GM23248 (cell line): Measurements from ENCODE around the gene TNFRSF18. TPM values are rescaled to one million over a fixed set of nuclear protein-coding genes. Genes with fewer than 3 reads are reported as not detected.

Experiments used
- DNase-seq: peaks from one replicate; pipeline ENCODE4 v3.0.0-alpha.2; 2015
- H2AFZ ChIP-seq: fragments of 200-600 bp; sonication (generic); 2 replicates; pipeline ENCODE4 v1.6.1; 2016; ENCODE audit warnings: antibody characterized with exemption
- H3F3A ChIP-seq: fragments of 200-600 bp; sonication (generic); 2 replicates; pipeline ENCODE4 v1.6.1; 2016; ENCODE audit warnings: mild to moderate bottlenecking, antibody characterized with exemption, mixed run types; ENCODE audit not compliant: insufficient read depth
- H3K27ac ChIP-seq: fragments of 200-600 bp; sonication (generic); 2 replicates; pipeline ENCODE4 v1.5.1; 2016; ENCODE audit warnings: mild to moderate bottlenecking
- H3K27me3 ChIP-seq: fragments of 200-600 bp; sonication (generic); replicated peaks from 2 replicates; pipeline ENCODE4 v1.6.1; 2016; ENCODE audit warnings: mild to moderate bottlenecking; ENCODE audit not compliant: insufficient read depth
- H3K36me3 ChIP-seq: fragments of 200-600 bp; sonication (generic); 2 replicates; pipeline ENCODE4 v1.6.1; 2016; ENCODE audit warnings: low read depth, mild to moderate bottlenecking
- H3K4me1 ChIP-seq: fragments of 200-600 bp; sonication (generic); 2 replicates; pipeline ENCODE4 v1.6.1; 2016; ENCODE audit warnings: mild to moderate bottlenecking; ENCODE audit not compliant: insufficient read depth
- H3K4me2 ChIP-seq: fragments of 200-600 bp; sonication (generic); one replicate; pipeline ENCODE4 v1.6.1; 2016; ENCODE audit warnings: mild to moderate bottlenecking; ENCODE audit not compliant: unreplicated experiment
- H3K4me3 ChIP-seq: fragments of 200-600 bp; sonication (generic); 2 replicates; pipeline ENCODE4 v1.5.1; 2016; ENCODE audit warnings: mild to moderate bottlenecking
- H3K79me2 ChIP-seq: fragments of 200-600 bp; sonication (generic); 2 replicates; pipeline ENCODE4 v1.6.1; 2016; ENCODE audit warnings: mild to moderate bottlenecking; ENCODE audit not compliant: insufficient read depth
- H3K9ac ChIP-seq: fragments of 200-600 bp; sonication (generic); 2 replicates; pipeline ENCODE4 v1.6.1; 2016; ENCODE audit warnings: mild to moderate bottlenecking
- H3K9me2 ChIP-seq: fragments of 200-600 bp; sonication (generic); 2 replicates; pipeline ENCODE4 v1.6.1; 2016; ENCODE audit warnings: mixed run types, mild to moderate bottlenecking, moderate library complexity; ENCODE audit not compliant: insufficient read depth
- H3K9me3 ChIP-seq: fragments of 200-600 bp; sonication (generic); one replicate; pipeline ENCODE4 v1.6.1; 2017; ENCODE audit warnings: low read depth
- H4K20me1 ChIP-seq: fragments of 200-600 bp; sonication (generic); 2 replicates; pipeline ENCODE4 v1.6.0; 2016; ENCODE audit not compliant: insufficient read depth
- EZH2 ChIP-seq: fragments of 200-600 bp; sonication (generic); IDR thresholded peaks from 2 replicates; pipeline ENCODE4 v1.6.1; 2018; ENCODE audit warnings: antibody characterized with exemption, mild to moderate bottlenecking; ENCODE audit not compliant: insufficient read depth, poor library complexity, severe bottlenecking
- EZH2phosphoT487 ChIP-seq: fragments of 200-600 bp; sonication (generic); IDR thresholded peaks from 2 replicates; pipeline ENCODE4 v1.6.1; 2018; ENCODE audit warnings: antibody characterized with exemption, moderate library complexity, mild to moderate bottlenecking, low read depth; ENCODE audit not compliant: insufficient read depth
- WGBS, 2 experiments: methylation state at CpG; one replicate each; pipeline ENCODE4 v1.1.6; 2015 to 2017; ENCODE audit warnings: low lambda C conversion rate in 2 of 2, low coverage in 1 of 2; ENCODE audit errors: missing lambda C conversion rate in 2 of 2; 5-methylcytosine and 5-hydroxymethylcytosine counted together
- in situ Hi-C: fragments of 300-500 bp; cut with MboI; formaldehyde crosslinking; loops from 2 replicates; pipeline ENCODE4 v1.15.0; 2020
- polyA plus RNA-seq: library from polyadenylated mRNA; unstranded; fragments of >200 nt; fragmentation: Nextera tagmentation; extraction: Ambion mirVana; gene quantifications from 2 replicates; pipeline ENCODE4 v1.2.1, GENCODE V29; 2016
- total RNA-seq: library from RNA; depleted of rRNA; stranded (reverse); fragments of >200 nt; shearing (Covaris generic); gene quantifications from 2 replicates; pipeline ENCODE4 v1.2.3, GENCODE V29; 2014

TNFRSF18 gene
- total and polyA plus RNA-seq, 2 experiments from 2014 or later: not detected

DNA sequence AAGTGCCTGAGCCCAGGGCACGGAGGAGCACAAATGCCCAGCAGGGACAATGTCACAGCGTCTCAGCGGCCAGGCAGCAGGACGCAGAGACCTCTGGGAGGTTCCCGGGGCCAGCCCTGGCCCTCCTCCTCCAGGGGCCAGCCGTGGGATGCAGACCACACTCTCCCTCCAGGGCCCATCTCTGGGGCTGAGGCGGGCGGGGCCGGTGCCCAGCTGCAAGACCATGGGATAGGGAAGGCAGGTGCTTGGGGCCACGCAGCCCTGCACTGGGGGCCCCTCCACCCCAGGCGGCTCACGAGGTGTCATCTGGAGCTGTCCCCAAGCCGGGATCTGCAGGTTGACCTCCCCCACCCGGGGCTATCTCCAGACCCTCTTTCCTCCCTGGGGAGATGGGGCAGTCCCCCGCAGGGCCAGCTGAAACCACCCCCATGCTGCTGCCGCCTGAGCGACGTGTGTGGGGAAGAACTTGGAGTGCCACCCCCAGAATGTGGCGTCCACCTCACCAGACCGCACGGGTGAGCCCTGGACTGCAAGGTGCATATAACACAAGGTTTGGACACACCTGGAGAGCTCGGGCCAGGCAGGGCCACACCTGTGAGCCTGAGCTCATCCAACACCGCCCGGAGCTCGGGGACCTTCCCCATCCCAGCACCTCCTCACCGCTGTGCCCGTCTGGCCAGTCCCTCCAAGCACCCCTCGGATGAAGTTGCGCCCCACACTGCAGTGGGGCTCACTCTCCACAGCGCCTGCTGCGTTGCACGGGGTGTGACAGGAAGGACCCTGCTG, 36.8 kb downstream of the TNFRSF18 start:
- H3K27me3 ChIP-seq: peaks cover 21% of the 10 kb centered on the region
- no peak for TF ChIP-seq EZH2phosphoT487
- TF ChIP-seq EZH2: no peak

DNA sequence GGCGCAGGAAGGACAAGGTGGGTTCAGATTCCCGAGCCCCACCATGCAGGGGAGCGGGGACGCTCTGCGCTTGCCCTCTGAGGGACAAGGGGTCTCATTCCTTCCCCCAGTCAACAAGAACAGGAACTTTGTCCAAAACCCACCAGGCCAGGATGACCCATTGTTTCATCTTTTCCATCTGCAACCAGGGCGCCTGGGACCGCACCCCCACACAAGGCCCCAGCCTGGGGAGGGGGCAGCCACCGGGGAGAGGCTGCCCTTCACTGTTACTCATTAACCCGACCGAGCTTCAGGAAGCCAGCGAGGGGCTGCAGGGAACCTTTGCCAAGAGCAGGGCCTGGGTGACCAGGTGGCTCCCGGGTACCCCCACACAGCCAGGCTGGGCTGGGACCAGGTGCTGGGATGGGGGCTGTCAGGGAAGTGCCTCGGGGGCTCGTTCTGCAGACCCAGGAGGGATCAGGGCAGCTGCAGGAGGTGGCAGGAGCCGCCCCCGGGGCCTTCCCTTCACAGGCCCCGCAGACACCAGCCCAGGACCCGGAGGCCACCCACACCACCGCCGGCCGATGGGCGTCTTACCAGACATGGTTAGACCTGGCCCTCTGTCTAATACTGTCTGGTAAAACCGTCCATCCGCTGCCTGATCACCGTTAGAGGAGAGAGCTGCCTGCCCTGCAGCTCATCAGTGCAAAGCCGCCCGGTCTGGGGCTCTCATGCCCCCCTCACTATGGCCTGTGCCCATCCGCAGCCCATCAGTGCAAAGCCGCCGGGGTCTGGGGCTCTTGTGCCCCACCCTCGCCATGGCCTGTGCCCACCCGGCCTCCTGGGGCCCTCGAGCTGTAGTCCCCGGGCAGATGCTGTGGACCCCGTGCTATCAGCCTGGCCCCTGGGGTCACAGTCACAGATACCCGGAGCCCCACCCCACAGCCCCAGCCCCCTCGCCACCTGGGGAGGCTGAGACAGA, 37.7 kb downstream of the TNFRSF18 start:
- in situ Hi-C loops: no loop called here

More for the DNA sequence above, 36.8 kb downstream of the TNFRSF18 start:
- Histone ChIP-seq H3K4me1 (no peaks in the 10 kb centered on the region), H3K36me3 (no peaks in the 10 kb centered on the region), H3K27ac (no peak overlapping the region), H3K9ac (no peak overlapping the region), H4K20me1 (no peaks in the 10 kb centered on the region), H3K4me2 (no peak overlapping the region), H3K4me3 (no peak overlapping the region), H3K9me2 (no peaks in the 10 kb centered on the region), H3F3A (no peaks in the 10 kb centered on the region), H3K9me3 (no peaks in the 10 kb centered on the region), H2AFZ (no peak overlapping the region), H3K79me2 (no peaks in the 10 kb centered on the region)
- WGBS, 2 experiments: 37 to 47% methylated on average over 29 to 32 of the region's 32 CpGs
- no peak for DNase-seq
- in situ Hi-C loops: no loop called here

DNA sequence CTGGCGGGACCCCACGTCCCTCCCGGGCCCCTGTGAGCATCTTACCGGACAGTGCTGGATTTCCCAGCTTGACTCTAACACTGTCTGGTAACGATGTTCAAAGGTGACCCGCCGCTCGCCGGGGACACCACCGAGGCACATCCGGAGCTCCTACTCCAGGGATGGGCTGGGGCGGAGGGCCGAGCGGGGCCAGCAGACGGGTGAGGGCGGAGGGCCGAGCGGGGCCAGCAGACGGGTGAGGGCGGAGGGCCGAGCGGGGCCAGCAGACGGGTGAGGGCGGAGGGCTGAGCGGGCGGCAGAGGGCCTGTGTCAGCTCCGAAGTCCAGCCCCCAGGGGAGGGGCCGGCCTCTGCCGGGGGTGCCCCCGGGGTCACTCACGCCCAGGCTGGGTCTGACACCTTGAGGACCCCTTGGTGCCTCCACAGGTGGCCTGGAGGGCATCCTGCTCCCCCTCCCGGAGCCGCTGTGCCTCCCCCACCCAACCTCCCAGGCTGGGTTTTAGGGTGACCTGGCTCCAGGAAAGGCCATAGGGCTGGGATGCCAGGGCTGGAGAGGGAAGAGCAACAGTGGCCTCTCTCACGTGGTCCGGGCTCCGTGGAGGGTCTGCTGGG, 38.4 kb downstream of the TNFRSF18 start:
- no peak overlapping the region for H3K9ac ChIP-seq
- no peaks in the 10 kb centered on the region for H3K79me2 ChIP-seq
- H3K4me2 ChIP-seq: no peak overlapping the region
- 66 to 75% methylated on average over 14 to 28 of the region's 36 CpGs for WGBS, 2 experiments
- in situ Hi-C loops: no loop called here
- H3F3A ChIP-seq: no peaks in the 10 kb centered on the region
- no peaks in the 10 kb centered on the region for H4K20me1 ChIP-seq
- H3K4me1 ChIP-seq: no peaks in the 10 kb centered on the region
- no peak for TF ChIP-seq EZH2
- no peak for TF ChIP-seq EZH2phosphoT487
- no peaks in the 10 kb centered on the region for H3K9me2 ChIP-seq
- no peaks in the 10 kb centered on the region for H3K9me3 ChIP-seq
- H3K4me3 ChIP-seq: no peak overlapping the region
- no peaks in the 10 kb centered on the region for H3K36me3 ChIP-seq
- no peak overlapping the region for H3K27ac ChIP-seq
- H2AFZ ChIP-seq: no peak overlapping the region
- peaks cover 18% of the 10 kb centered on the region for H3K27me3 ChIP-seq
- DNase-seq: no peak

More for the DNA sequence above, 37.7 kb downstream of the TNFRSF18 start:
- Histone ChIP-seq H3F3A (no peaks in the 10 kb centered on the region), H3K4me3 (no peak overlapping the region), H4K20me1 (no peaks in the 10 kb centered on the region), H3K9ac (no peak overlapping the region), H2AFZ (no peak overlapping the region), H3K79me2 (no peaks in the 10 kb centered on the region), H3K36me3 (no peaks in the 10 kb centered on the region), H3K9me2 (no peaks in the 10 kb centered on the region), H3K4me1 (no peaks in the 10 kb centered on the region), H3K9me3 (no peaks in the 10 kb centered on the region), H3K27ac (no peak overlapping the region), H3K27me3 (peaks cover 23% of the 10 kb centered on the region), H3K4me2 (no peak overlapping the region)
- WGBS, 2 experiments: 43 to 48% methylated on average over 36 of the region's 37 CpGs
- no peak for DNase-seq
- TF ChIP-seq EZH2: no peak
- TF ChIP-seq EZH2phosphoT487: no peak

DNA sequence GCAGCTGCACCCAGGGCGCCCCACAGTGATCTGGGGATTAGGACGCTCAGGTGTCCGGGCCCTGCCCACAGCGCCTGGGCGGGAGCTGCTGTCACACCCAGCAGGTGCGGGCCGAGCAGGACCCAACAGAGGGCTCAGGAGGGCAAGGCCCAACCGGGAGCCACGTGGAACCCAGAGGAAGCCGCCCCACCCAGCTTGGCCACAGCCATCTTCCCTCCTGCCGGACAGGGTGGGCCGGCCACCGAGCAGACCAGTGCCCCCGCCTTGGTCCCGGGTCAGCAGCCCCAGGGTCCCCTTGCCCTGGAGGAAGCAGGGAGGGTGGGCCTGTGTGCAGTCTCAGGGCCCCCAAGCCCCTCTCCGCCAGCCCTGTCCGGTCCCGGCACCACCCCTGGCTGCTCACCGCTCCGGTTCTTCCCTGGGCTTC, 39.0 kb downstream of the TNFRSF18 start:
- Histone ChIP-seq H3K4me2 (no peak overlapping the region), H3K79me2 (no peaks in the 10 kb centered on the region), H3K36me3 (no peaks in the 10 kb centered on the region), H3K27ac (no peak overlapping the region), H3K4me3 (no peak overlapping the region), H3F3A (no peaks in the 10 kb centered on the region), H2AFZ (no peak overlapping the region), H3K27me3 (peaks cover 16% of the 10 kb centered on the region), H3K9me2 (no peaks in the 10 kb centered on the region), H3K4me1 (no peaks in the 10 kb centered on the region), H3K9me3 (no peaks in the 10 kb centered on the region), H3K9ac (no peak overlapping the region), H4K20me1 (no peaks in the 10 kb centered on the region)
- no peak for TF ChIP-seq EZH2
- no peak for TF ChIP-seq EZH2phosphoT487
- no peak for DNase-seq
- WGBS, 2 experiments: 68 to 71% methylated on average over 17 to 20 of the region's 20 CpGs
- in situ Hi-C loops: no loop called here
